Muscle layer of duodenum (tissue), 2 donors: ENCODE results near the gene THRAP3.

ENCODE experiments used
- H3K27ac ChIP-seq: one replicate; pipeline ENCODE4 v1.7.0; 2013; ENCODE audit warnings: mild to moderate bottlenecking, low read length
- H3K27me3 ChIP-seq: one replicate; pipeline ENCODE4 v1.7.0; 2013; ENCODE audit warnings: low read depth, mild to moderate bottlenecking, control low read depth, low read length
- H3K36me3 ChIP-seq, 2 donors: one replicate each; pipeline ENCODE4 v1.7.0; 2013; ENCODE audit warnings: low read length in 2 of 2, control low read depth in 1 of 2, mild to moderate bottlenecking in 1 of 2; ENCODE audit not compliant: insufficient read depth in 2 of 2, control insufficient read depth in 1 of 2
- H3K4me1 ChIP-seq, 2 donors: one replicate each; pipeline ENCODE4 v1.7.0; 2013; ENCODE audit warnings: low read length in 2 of 2, mild to moderate bottlenecking in 2 of 2, control low read depth in 1 of 2, moderate library complexity in 1 of 2; ENCODE audit not compliant: insufficient read depth in 2 of 2, control insufficient read depth in 1 of 2
- H3K4me3 ChIP-seq, 2 donors: one replicate each; pipeline ENCODE4 v1.7.0; 2013; ENCODE audit warnings: low read length in 2 of 2, low read depth in 1 of 2, mild to moderate bottlenecking in 1 of 2
- H3K9me3 ChIP-seq, 2 donors: one replicate each; pipeline ENCODE4 v1.7.0; 2013; ENCODE audit warnings: low read length in 2 of 2, control low read depth in 1 of 2, mild to moderate bottlenecking in 1 of 2; ENCODE audit not compliant: control insufficient read depth in 1 of 2
- donor health status: healthy.

The THRAP3 gene

DNA sequence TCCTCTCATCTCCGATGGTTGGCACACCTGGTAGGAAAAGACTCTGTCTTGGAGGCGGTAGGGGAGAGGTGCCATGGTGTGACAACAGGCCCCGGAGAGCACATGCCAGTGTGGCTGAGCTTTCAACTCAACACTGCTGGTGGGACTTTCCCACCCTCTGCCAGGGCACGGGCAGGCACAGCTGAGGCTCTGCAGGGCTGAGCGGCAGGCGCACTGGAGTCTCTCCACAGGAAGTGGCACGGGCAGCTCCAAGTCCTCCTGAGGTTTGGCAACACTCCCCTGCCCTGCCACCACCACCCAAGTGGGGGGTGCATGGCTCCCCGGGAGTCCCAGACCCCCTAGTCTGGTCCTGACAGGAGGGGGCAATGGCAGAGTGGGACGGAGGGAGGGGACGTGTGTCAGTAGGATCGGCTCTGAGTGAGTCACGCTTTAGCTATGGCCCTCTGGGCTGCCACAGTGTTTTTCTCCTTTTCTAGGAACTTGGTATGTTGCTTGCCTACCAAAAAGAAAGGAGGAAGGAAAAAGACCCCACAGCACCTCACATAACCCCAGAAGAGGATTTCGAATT lies 126.5 kb downstream of the THRAP3 start:
- peaks cover 58 to 82% of the 10 kb centered on the region in 2 donors for H3K36me3 ChIP-seq

DNA sequence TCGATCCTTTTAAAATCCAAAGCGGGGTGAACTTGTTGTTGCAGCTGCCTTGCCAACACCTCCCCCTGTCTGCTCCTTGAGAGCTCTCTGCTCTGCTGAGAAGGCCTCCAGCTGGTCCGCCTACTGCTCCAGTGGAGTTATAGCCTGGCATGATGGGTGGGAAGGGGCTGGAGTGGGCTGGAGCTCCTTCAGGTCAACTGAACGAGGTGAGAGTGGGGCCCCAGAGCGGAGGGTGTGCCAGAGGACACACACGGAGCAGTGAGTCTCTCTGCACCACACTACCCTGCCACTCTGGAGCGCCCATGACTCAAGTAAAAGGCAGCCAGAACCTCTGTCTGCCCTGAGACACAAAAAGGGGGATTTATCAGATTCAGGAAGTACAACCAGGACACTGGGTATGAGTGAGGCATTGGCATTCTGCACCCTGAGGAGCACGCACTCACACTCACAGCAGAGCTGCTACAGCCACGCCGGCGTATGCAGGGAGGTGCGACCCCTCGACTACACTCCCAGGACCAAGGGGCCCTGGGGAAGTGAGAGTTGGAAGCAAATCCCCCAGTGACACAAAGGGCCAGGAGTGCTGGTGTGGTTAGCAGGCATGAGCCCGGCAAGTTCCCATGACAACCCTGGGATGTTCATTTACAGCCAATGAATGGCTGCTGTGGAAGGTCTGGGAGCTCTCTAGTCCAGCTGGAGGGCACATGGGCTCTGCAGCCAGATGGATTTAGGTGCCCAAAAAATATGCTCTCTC lies 127.2 kb downstream of the THRAP3 start:
- peaks cover 10 to 25% of the 10 kb centered on the region in 2 donors for H3K4me1 ChIP-seq
- H3K9me3 ChIP-seq = no peaks in the 10 kb centered on the region
- H3K27ac ChIP-seq = no peak overlapping the region
- H3K4me3 ChIP-seq = no peak overlapping the region
- peaks cover 55 to 82% of the 10 kb centered on the region in 2 donors for H3K36me3 ChIP-seq
- H3K27me3 ChIP-seq = no peaks in the 10 kb centered on the region

More for the DNA sequence above, 126.5 kb downstream of the THRAP3 start:
- Histone ChIP-seq H3K27me3 (no peaks in the 10 kb centered on the region), H3K9me3 (no peaks in the 10 kb centered on the region), H3K4me1 (peaks cover 10 to 25% of the 10 kb centered on the region in 2 donors), H3K27ac (no peak overlapping the region), H3K4me3 (no peak overlapping the region)

DNA sequence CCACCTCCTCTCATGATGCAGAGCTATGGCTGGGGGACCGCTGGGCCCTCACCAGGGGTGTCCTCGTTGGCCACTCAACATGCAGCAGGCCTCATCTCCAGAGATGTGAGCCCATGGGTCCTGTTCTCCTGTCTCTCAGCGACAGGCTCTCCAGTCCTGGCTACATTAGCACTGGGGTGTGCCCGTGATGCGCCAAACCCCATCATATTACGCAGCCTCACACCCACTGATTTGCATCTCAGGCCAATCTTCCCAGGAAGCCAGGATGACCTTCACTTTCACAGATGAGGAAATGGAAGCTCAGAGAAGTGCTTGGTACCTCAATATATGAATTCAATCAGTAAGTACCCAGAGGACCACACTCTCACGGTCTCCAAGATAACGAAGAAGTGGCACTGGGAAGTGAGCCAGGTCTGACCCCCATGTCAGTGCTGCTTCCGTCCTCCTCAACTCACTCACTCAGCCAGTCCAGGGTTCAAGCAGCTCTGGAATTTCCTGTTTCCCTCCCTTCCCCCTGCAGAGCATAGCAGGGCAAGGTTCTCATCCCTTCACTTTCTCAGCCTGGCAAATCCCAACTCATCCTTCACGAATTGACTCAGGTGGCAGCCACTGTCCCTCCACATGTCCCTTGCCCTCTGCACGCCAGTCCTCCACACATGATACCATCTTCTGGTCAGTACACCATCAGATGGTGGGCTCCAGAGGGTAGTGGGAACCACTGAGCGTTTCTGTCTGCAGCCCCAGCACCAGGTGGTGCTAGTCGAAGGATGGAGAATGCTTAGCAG lies 128.1 kb downstream of the THRAP3 start:
- H3K27ac ChIP-seq = no peak overlapping the region
- no peaks in the 10 kb centered on the region for H3K9me3 ChIP-seq
- H3K4me3 ChIP-seq = no peak overlapping the region
- peaks cover 10 to 25% of the 10 kb centered on the region in 2 donors for H3K4me1 ChIP-seq
- peaks cover 53 to 80% of the 10 kb centered on the region in 2 donors for H3K36me3 ChIP-seq
- H3K27me3 ChIP-seq = no peaks in the 10 kb centered on the region

DNA sequence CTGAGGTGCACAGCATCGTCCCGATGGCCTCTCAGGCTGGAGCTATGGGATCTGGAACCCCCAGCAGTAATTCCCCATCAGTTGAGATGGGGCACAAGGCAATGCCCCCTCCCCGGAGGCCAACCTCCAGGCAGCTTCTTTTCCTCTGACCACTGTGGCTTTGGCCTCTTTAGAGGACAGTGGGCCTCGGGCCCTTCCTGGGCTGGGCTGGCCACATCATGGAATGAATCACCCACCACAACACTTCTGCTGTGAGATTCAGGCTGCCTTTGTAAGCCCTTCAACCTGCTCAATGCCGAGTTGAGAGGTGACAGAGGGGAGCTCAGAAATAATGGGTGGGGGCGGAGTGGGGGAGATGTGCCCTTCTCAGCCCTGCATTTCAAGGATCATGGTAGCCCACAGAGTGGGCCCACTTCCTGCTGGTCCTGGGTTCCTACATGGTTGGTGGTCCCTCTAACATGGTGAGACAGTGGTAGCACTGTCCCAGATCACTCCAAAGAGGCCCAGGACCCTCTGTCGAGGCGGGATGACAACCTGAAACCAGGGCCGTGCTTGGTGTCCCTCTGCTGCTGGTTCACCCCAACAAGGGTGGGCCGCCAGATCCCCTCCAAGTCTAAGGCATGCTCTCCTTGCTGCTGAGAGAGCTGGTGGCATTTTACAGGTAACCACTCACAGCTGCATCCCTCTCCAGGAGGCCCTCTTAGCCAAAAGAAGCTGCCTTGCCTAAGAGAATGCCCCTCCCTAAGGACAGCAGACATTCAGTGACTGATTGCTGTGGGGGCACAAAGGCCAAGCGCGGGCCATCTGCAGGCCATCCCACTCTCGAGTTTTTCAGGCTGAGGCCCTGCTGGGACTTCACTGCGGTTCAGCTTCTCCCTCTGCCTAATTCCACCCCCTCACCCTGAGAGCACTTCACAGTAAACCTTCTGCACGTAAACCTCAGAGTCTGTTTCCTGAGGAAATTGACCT lies 129.0 kb downstream of the THRAP3 start:
- H3K4me1 ChIP-seq = peaks cover 10 to 25% of the 10 kb centered on the region in 2 donors
- peaks cover 54 to 85% of the 10 kb centered on the region in 2 donors for H3K36me3 ChIP-seq
- H3K9me3 ChIP-seq = no peaks in the 10 kb centered on the region
- no peak overlapping the region for H3K27ac ChIP-seq
- no peak overlapping the region for H3K4me3 ChIP-seq
- no peaks in the 10 kb centered on the region for H3K27me3 ChIP-seq

DNA sequence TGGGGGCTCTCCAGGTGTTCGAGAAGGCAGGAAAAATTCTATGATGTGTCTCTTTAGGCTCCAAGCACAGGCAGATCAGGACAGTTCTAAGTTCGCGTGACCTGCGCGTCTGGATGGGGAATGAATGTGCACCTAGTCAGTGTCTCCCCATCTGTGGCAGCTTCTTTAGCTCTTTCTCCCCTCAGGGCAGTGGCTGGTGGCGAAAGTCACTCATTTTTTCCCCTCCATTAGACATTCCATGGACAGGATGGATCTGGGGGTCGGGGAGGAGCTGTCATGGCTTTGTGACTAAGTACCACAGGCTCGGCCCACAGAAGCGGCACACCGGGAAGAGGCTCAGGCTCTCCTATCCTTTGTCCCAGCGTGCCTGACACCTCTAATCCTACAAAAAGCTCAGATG lies 130.2 kb downstream of the THRAP3 start:
- H3K4me3 ChIP-seq = no peak overlapping the region
- H3K9me3 ChIP-seq = no peaks in the 10 kb centered on the region
- no peaks in the 10 kb centered on the region for H3K27me3 ChIP-seq
- H3K4me1 ChIP-seq = peaks cover 10 to 25% of the 10 kb centered on the region in 2 donors
- H3K27ac ChIP-seq = no peak overlapping the region
- peaks cover 54 to 85% of the 10 kb centered on the region in 2 donors for H3K36me3 ChIP-seq
